Measurements from ENCODE around the gene SLC22A5. TPM values are rescaled to one million over a fixed set of nuclear protein-coding genes. Genes with fewer than 3 reads are reported as not detected.
A peak's percentile ranks its signal among the peaks of the same experiment; 100 is the strongest.

Gene SLC22A5
- total RNA-seq, 1 experiment from 2014 or later = 20.2 TPM

- no peak overlapping the region for H3K4me3 ChIP-seq (ENCODE audit: low read depth, low read length)
- no peak overlapping the region for H3K4me3 Mint-ChIP-seq (ENCODE audit: unreplicated experiment)
- H3K27me3 Mint-ChIP-seq (ENCODE audit: insufficient read depth, unreplicated experiment) = no peaks in the 10 kb centered on the region
- peaks cover 41% of the 10 kb centered on the region for H3K4me1 Mint-ChIP-seq (ENCODE audit: low read depth, unreplicated experiment)
- BruUV-seq (replicated peaks) = no TSS peak
- H3K9me3 Mint-ChIP-seq (ENCODE audit: unreplicated experiment) = no peaks in the 10 kb centered on the region
- H3K36me3 Mint-ChIP-seq (ENCODE audit: insufficient read depth, unreplicated experiment) = no peaks in the 10 kb centered on the region
- ChIA-PET CTCF (interaction anchor here (0.6 to 1.0 kb wide), 2 partner anchors 58 to 61 kb away, joined by 3 read pairs; partner anchors contain the start of gene IRF1), POLR2A (interaction anchor here (0.8 to 1.6 kb wide), 2 partner anchors 61 to 68 kb away, joined by 3 to 7 read pairs; partner anchors contain the start of gene IRF1)
- H3K27ac Mint-ChIP-seq (ENCODE audit: unreplicated experiment) = peak overlapping the region; percentile 64
- no peak for DNase-seq
- H3K4me1 ChIP-seq = peaks cover 44% of the 10 kb centered on the region
- H3K36me3 ChIP-seq (ENCODE audit: control insufficient read depth, insufficient read depth, low read length) = no peaks in the 10 kb centered on the region
- intact Hi-C loops (cut with micrococcal nuclease; ENCODE audit: unreplicated experiment) = loop anchor here (1.0 kb wide), 1 partner anchor 15 kb away; no protein-coding TSS in a partner anchor
- no peaks in the 10 kb centered on the region for H3K27me3 ChIP-seq (replicated peaks; ENCODE audit: control insufficient read depth, insufficient read depth, low read length)
- no peak for TF ChIP-seq CTCF (IDR thresholded peaks at IDR 0.05; ENCODE audit: insufficient read depth in 1 of 2, low read depth in 1 of 2, low read length in 1 of 2, severe bottlenecking in 1 of 2, unreplicated experiment in 1 of 2)
- no peaks in the 10 kb centered on the region for H3K9me3 ChIP-seq
These were observed 60.2 kb downstream of the SLC22A5 start for GRCh38 chr5:132429463-132430440.

GRCh38 chr5:132430746-132431145 lies 61.2 kb downstream of the SLC22A5 start:
- intact Hi-C loops (cut with micrococcal nuclease; ENCODE audit: unreplicated experiment) = no loop called here
- no peaks in the 10 kb centered on the region for H3K27me3 ChIP-seq (replicated peaks; ENCODE audit: control insufficient read depth, insufficient read depth, low read length)
- no peaks in the 10 kb centered on the region for H3K9me3 Mint-ChIP-seq (ENCODE audit: unreplicated experiment)
- peaks cover 46% of the 10 kb centered on the region for H3K4me1 Mint-ChIP-seq (ENCODE audit: low read depth, unreplicated experiment)
- BruUV-seq (replicated peaks) = no TSS peak
- TF ChIP-seq CTCF (IDR thresholded peaks at IDR 0.05; ENCODE audit: insufficient read depth in 1 of 2, low read depth in 1 of 2, low read length in 1 of 2, severe bottlenecking in 1 of 2, unreplicated experiment in 1 of 2) = no peak
- POLR2A ChIA-PET = no interaction called here
- CTCF ChIA-PET = no interaction called here
- no peak for DNase-seq
- no peak overlapping the region for H3K27ac Mint-ChIP-seq (ENCODE audit: unreplicated experiment)
- no peak overlapping the region for H3K4me3 ChIP-seq (ENCODE audit: low read depth, low read length)
- H3K36me3 Mint-ChIP-seq (ENCODE audit: insufficient read depth, unreplicated experiment) = no peaks in the 10 kb centered on the region
- no peaks in the 10 kb centered on the region for H3K9me3 ChIP-seq
- H3K36me3 ChIP-seq (ENCODE audit: control insufficient read depth, insufficient read depth, low read length) = no peaks in the 10 kb centered on the region
- no peaks in the 10 kb centered on the region for H3K27me3 Mint-ChIP-seq (ENCODE audit: insufficient read depth, unreplicated experiment)
- H3K4me3 Mint-ChIP-seq (ENCODE audit: unreplicated experiment) = no peak overlapping the region
- H3K4me1 ChIP-seq = peaks cover 50% of the 10 kb centered on the region

- BruUV-seq (replicated peaks) = no TSS peak
- Histone ChIP-seq H3K4me3 (ENCODE audit: low read depth, low read length) (no peak overlapping the region), H3K27me3 (replicated peaks; ENCODE audit: control insufficient read depth, insufficient read depth, low read length) (no peaks in the 10 kb centered on the region), H3K9me3 (no peaks in the 10 kb centered on the region), H3K36me3 (ENCODE audit: control insufficient read depth, insufficient read depth, low read length) (no peaks in the 10 kb centered on the region), H3K4me1 (peaks cover 46% of the 10 kb centered on the region)
- no peak for TF ChIP-seq CTCF (IDR thresholded peaks at IDR 0.05; ENCODE audit: insufficient read depth in 1 of 2, low read depth in 1 of 2, low read length in 1 of 2, severe bottlenecking in 1 of 2, unreplicated experiment in 1 of 2)
- Mint-ChIP-seq H3K4me3 (ENCODE audit: unreplicated experiment) (no peak overlapping the region), H3K27me3 (ENCODE audit: insufficient read depth, unreplicated experiment) (no peaks in the 10 kb centered on the region), H3K9me3 (ENCODE audit: unreplicated experiment) (no peaks in the 10 kb centered on the region), H3K4me1 (ENCODE audit: low read depth, unreplicated experiment) (peaks cover 47% of the 10 kb centered on the region), H3K36me3 (ENCODE audit: insufficient read depth, unreplicated experiment) (no peaks in the 10 kb centered on the region), H3K27ac (ENCODE audit: unreplicated experiment) (no peak overlapping the region)
- intact Hi-C loops (cut with micrococcal nuclease; ENCODE audit: unreplicated experiment) = no loop called here
- ChIA-PET CTCF (interaction anchor here (0.7 kb wide), 1 partner anchor 790 kb away, joined by 3 read pairs; no protein-coding TSS in a partner anchor), POLR2A (no interaction called here)
- DNase-seq = no peak
These were observed 62.1 kb downstream of the SLC22A5 start for GRCh38 chr5:132431632-132432031.
